Breast epithelium (tissue), 4 donors: ENCODE data around the gene PCBD2. TPM values are rescaled to one million over a fixed set of nuclear protein-coding genes. Genes with fewer than 3 reads are reported as not detected.

Experiments
- DNase-seq, 2 donors: peaks; one replicate each; pipeline ENCODE4 v3.0.0-alpha.2; 2019; ENCODE audit warnings: low spot score in 2 of 2
- H3K27ac ChIP-seq, 2 donors: fragments of 200-600 bp; sonication (generic) in 1 of 2; one replicate each; pipeline ENCODE4 v1.5.1; 2016 to 2019; ENCODE audit warnings: mild to moderate bottlenecking in 1 of 2
- H3K27me3 ChIP-seq, 2 donors: fragments of 200-600 bp; sonication (generic) in 1 of 2; one replicate each; pipeline versions ENCODE4 v1.5.1 to v1.6.0; 2017 to 2019; ENCODE audit warnings: control low read depth in 1 of 2, mild to moderate bottlenecking in 1 of 2
- H3K36me3 ChIP-seq: fragments of 200-600 bp; one replicate; pipeline ENCODE4 v1.5.1; 2019
- H3K4me1 ChIP-seq, 2 donors: fragments of 200-600 bp; sonication (generic); one replicate each; pipeline ENCODE4 v1.5.1; 2016 to 2019; ENCODE audit warnings: control low read depth in 1 of 2
- H3K4me3 ChIP-seq, 3 donors: fragments of 200-600 bp; sonication (generic); 1 replicate in 2 of 3; 2 replicates in 1 of 3; pipeline ENCODE4 v1.5.1; 2016 to 2019; ENCODE audit warnings: mild to moderate bottlenecking in 3 of 3, moderate library complexity in 2 of 3
- H3K9me3 ChIP-seq, 2 donors: fragments of 200-600 bp; sonication (generic) in 1 of 2; one replicate each; pipeline ENCODE4 v1.5.1; 2016 to 2019; ENCODE audit warnings: control low read depth in 1 of 2
- POLR2A ChIP-seq: fragments of 450-650 bp; IDR thresholded peaks from one replicate; pipeline ENCODE4 v1.6.1; 2016; ENCODE audit warnings: antibody characterized with exemption, mild to moderate bottlenecking, moderate library complexity
- POLR2AphosphoS5 ChIP-seq, 3 donors: sonication (generic); formaldehyde crosslinking; IDR thresholded peaks; one replicate each; pipeline ENCODE4 v1.6.1; 2017; ENCODE audit warnings: antibody characterized with exemption in 3 of 3
- intact Hi-C: fragments of 100-400 bp; cut with DNase I; formaldehyde crosslinking; loops from one replicate; pipeline ENCODE4 v1.15.1; 2023; ENCODE audit warnings: low total_unique reads
- total RNA-seq, 3 donors: library from RNA; depleted of rRNA; stranded (reverse); fragments of >200 nt; gene quantifications; one replicate each; pipeline ENCODE4 v1.1.0, GENCODE V29; 2016
- TF ChIP-seq, protein P1 (sequence below), 3 donors: fragments of 450-650 bp; IDR thresholded peaks; one replicate each; pipeline ENCODE4 v1.5.1; 2016 to 2017; ENCODE audit warnings: antibody characterized with exemption in 3 of 3, mild to moderate bottlenecking in 3 of 3, moderate library complexity in 3 of 3

PCBD2 gene
- total RNA-seq, 3 donors from 2014 or later, result 6.9 to 11.0 (median 8.8) TPM

- Histone ChIP-seq H3K27ac (no peak overlapping the region), H3K9me3 (no peaks in the 10 kb centered on the region), H3K27me3 (no peaks in the 10 kb centered on the region), H3K4me3 (no peak overlapping the region), H3K4me1 (no peaks in the 10 kb centered on the region), H3K36me3 (no peaks in the 10 kb centered on the region)
- no peak for DNase-seq
- TF ChIP-seq POLR2AphosphoS5 (IDR thresholded peaks at IDR 0.05) (no peak), POLR2A (no peak)
- TF ChIP-seq, protein P1, sequence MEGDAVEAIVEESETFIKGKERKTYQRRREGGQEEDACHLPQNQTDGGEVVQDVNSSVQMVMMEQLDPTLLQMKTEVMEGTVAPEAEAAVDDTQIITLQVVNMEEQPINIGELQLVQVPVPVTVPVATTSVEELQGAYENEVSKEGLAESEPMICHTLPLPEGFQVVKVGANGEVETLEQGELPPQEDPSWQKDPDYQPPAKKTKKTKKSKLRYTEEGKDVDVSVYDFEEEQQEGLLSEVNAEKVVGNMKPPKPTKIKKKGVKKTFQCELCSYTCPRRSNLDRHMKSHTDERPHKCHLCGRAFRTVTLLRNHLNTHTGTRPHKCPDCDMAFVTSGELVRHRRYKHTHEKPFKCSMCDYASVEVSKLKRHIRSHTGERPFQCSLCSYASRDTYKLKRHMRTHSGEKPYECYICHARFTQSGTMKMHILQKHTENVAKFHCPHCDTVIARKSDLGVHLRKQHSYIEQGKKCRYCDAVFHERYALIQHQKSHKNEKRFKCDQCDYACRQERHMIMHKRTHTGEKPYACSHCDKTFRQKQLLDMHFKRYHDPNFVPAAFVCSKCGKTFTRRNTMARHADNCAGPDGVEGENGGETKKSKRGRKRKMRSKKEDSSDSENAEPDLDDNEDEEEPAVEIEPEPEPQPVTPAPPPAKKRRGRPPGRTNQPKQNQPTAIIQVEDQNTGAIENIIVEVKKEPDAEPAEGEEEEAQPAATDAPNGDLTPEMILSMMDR (IDR thresholded peaks at IDR 0.05), result no peak
- intact Hi-C loops, result no loop called here
Observed at GRCh38 chr5:134934202-134934601, 29.3 kb downstream of the PCBD2 start.

DNA sequence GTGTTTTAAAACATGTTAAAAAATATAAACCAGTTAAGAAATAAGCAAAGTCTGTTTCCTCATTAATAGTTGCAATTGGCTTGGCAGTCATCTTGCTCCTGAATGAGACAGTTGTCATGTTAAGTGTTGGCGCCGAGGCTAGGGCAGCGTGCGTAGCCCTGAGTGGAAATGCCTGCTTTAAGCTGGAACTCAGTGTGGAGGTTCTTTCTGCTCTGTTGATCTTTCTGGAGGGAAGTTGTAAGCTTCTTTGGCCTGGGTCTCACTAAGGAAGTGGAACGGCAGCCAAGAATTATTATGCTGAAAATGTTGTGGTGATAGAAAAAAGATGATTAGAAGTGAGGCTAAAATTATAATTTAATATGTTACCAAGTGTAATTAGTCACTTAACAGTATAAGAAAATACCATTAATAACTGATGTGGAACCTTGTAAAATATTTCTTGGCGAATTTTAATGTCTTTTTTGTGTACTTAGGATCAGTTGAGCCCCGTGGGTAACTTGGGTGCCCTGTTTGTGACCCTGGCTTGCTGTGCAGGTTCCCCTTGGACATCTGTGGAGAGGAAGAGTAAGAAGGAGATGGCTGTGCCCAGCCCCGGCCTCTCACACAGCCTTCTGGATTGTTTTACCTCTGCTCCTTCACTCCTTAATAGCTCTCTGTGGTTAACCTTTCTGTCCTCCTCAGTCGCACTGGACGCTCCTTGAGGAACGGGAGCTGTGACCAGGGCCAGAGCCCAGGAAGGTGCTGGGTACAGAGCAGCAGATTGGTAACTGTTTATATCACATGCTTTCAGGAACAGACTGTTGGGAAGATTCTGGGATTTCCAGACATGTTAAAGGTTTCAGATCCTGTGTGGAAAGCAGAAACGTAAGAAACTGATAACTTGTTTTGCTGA, 31.0 kb downstream of the PCBD2 start:
- DNase-seq, result no peak
- intact Hi-C loops, result no loop called here

GRCh38 chr5:134937526-134937925, 32.6 kb downstream of the PCBD2 start:
- H3K9me3 ChIP-seq, result no peaks in the 10 kb centered on the region
- intact Hi-C loops, result no loop called here
- H3K27ac ChIP-seq, result no peak overlapping the region
- no peak overlapping the region for H3K4me3 ChIP-seq
- TF ChIP-seq POLR2AphosphoS5 (IDR thresholded peaks at IDR 0.05) (peak in 1 of 3 donors; percentile 64), POLR2A (no peak)
- TF ChIP-seq, protein P1 (IDR thresholded peaks at IDR 0.05), result no peak
- no peaks in the 10 kb centered on the region for H3K27me3 ChIP-seq
- H3K4me1 ChIP-seq, result no peaks in the 10 kb centered on the region
- DNase-seq, result no peak
- no peaks in the 10 kb centered on the region for H3K36me3 ChIP-seq

More for the DNA sequence above, 31.0 kb downstream of the PCBD2 start:
- TF ChIP-seq POLR2A (no peak), POLR2AphosphoS5 (IDR thresholded peaks at IDR 0.05) (no peak)
- TF ChIP-seq, protein P1 (IDR thresholded peaks at IDR 0.05), result no peak
- Histone ChIP-seq H3K36me3 (no peaks in the 10 kb centered on the region), H3K4me3 (no peak overlapping the region), H3K9me3 (no peaks in the 10 kb centered on the region), H3K4me1 (no peaks in the 10 kb centered on the region), H3K27me3 (no peaks in the 10 kb centered on the region), H3K27ac (no peak overlapping the region)

GRCh38 chr5:134938030-134938429, 33.1 kb downstream of the PCBD2 start:
- Histone ChIP-seq H3K27ac (no peak overlapping the region), H3K4me3 (no peak overlapping the region), H3K9me3 (no peaks in the 10 kb centered on the region), H3K4me1 (no peaks in the 10 kb centered on the region), H3K36me3 (no peaks in the 10 kb centered on the region), H3K27me3 (no peaks in the 10 kb centered on the region)
- no peak for DNase-seq
- no peak for TF ChIP-seq POLR2AphosphoS5 (IDR thresholded peaks at IDR 0.05)
- TF ChIP-seq POLR2A, result no peak
- TF ChIP-seq, protein P1 (IDR thresholded peaks at IDR 0.05), result no peak
- intact Hi-C loops, result no loop called here

DNA sequence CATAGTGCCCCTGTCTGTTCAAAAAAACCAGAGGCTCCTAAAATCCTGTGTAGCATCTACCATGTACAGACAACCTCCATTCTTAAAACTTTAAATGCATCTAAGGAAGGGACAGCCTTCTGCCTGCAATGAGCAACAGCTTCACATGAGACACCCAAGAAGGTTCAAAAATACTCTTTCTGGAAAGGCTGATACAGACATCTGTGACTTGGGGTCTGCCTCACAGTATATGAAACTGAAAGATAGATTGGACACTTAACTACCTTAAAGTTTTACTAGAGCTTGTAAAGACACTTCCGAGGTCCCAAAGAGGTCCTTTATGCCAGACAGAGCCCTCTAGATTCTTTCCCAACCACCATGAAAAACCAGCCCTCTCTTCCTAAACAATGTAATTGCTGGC, 34.6 kb downstream of the PCBD2 start:
- H3K9me3 ChIP-seq, result no peaks in the 10 kb centered on the region
- no peak overlapping the region for H3K27ac ChIP-seq
- H3K4me3 ChIP-seq, result no peak overlapping the region
- no peaks in the 10 kb centered on the region for H3K36me3 ChIP-seq
- TF ChIP-seq POLR2AphosphoS5 (IDR thresholded peaks at IDR 0.05) (no peak), POLR2A (no peak)
- TF ChIP-seq, protein P1 (IDR thresholded peaks at IDR 0.05), result no peak
- no peak for DNase-seq
- no peaks in the 10 kb centered on the region for H3K27me3 ChIP-seq
- intact Hi-C loops, result no loop called here
- no peaks in the 10 kb centered on the region for H3K4me1 ChIP-seq
